Nephron (organoid): Measurements from ENCODE around the gene ACVR2B.
A peak's percentile ranks its signal among the peaks of the same experiment; 100 is the strongest.

Experiments used
- H3K27ac Mint-ChIP-seq, 3 experiments: 2 replicates each; pipeline ENCODE4 v1.8.0; 2020; ENCODE audit warnings: mixed read lengths in 3 of 3, mild to moderate bottlenecking in 2 of 3, moderate library complexity in 1 of 3
- H3K27me3 Mint-ChIP-seq: 2 replicates; pipeline ENCODE4 v1.8.0; 2021; ENCODE audit warnings: low read depth, mild to moderate bottlenecking, moderate library complexity, mixed read lengths
- H3K36me3 Mint-ChIP-seq: 2 replicates; pipeline ENCODE4 v1.8.0; 2020; ENCODE audit warnings: low read depth, mixed read lengths
- H3K4me1 Mint-ChIP-seq: 2 replicates; pipeline ENCODE4 v1.8.0; 2020; ENCODE audit warnings: mixed read lengths
- H3K4me3 Mint-ChIP-seq, 3 experiments: 2 replicates each; pipeline ENCODE4 v1.8.0; 2020; ENCODE audit warnings: mild to moderate bottlenecking in 3 of 3, mixed read lengths in 3 of 3, moderate library complexity in 2 of 3
- H3K9me3 Mint-ChIP-seq: 2 replicates; pipeline ENCODE4 v1.8.0; 2020; ENCODE audit warnings: mixed read lengths
- TF ChIP-seq, protein P1 (sequence below), 3 experiments: fragments of 200-600 bp; sonication (generic); IDR thresholded peaks; one replicate each; pipeline ENCODE4 v1.5.0; 2021; ENCODE audit warnings: antibody characterized with exemption in 3 of 3; ENCODE audit not compliant: unreplicated experiment in 3 of 3

Gene ACVR2B

GRCh38 chr3:38477057-38477820, 23.5 kb downstream of the ACVR2B start:
- Mint-ChIP-seq H3K27me3 (peaks cover 3% of the 10 kb centered on the region), H3K9me3 (no peaks in the 10 kb centered on the region), H3K36me3 (peaks cover 19% of the 10 kb centered on the region), H3K4me3 (no peak overlapping the region), H3K27ac (no peak overlapping the region), H3K4me1 (peaks cover 33% of the 10 kb centered on the region)
- TF ChIP-seq, protein P1, sequence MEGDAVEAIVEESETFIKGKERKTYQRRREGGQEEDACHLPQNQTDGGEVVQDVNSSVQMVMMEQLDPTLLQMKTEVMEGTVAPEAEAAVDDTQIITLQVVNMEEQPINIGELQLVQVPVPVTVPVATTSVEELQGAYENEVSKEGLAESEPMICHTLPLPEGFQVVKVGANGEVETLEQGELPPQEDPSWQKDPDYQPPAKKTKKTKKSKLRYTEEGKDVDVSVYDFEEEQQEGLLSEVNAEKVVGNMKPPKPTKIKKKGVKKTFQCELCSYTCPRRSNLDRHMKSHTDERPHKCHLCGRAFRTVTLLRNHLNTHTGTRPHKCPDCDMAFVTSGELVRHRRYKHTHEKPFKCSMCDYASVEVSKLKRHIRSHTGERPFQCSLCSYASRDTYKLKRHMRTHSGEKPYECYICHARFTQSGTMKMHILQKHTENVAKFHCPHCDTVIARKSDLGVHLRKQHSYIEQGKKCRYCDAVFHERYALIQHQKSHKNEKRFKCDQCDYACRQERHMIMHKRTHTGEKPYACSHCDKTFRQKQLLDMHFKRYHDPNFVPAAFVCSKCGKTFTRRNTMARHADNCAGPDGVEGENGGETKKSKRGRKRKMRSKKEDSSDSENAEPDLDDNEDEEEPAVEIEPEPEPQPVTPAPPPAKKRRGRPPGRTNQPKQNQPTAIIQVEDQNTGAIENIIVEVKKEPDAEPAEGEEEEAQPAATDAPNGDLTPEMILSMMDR (IDR thresholded peaks at IDR 0.05; ENCODE audit: unreplicated experiment in 3 of 3) = no peak

DNA sequence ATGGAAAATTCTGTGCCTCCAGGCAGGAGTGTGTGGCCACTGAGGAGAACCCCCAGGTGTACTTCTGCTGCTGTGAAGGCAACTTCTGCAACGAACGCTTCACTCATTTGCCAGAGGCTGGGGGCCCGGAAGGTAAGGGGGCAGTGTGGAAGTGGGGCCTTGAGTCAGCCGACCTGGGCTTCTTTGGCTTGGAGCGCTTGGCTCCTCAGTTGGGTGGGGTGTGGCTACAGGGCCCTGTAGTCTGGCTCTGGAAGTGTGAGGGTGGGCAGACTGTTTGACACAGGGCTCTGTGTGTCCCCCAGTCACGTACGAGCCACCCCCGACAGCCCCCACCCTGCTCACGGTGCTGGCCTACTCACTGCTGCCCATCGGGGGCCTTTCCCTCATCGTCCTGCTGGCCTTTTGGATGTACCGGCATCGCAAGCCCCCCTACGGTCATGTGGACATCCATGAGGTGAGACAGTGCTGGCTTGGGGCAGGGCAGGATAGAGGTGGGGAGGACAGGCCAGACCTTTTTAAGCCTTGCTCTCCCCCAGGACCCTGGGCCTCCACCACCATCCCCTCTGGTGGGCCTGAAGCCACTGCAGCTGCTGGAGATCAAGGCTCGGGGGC, 24.3 kb downstream of the ACVR2B start:
- Mint-ChIP-seq H3K27me3 (peaks cover 3% of the 10 kb centered on the region), H3K36me3 (peaks cover 26% of the 10 kb centered on the region), H3K4me3 (no peak overlapping the region), H3K27ac (no peak overlapping the region), H3K9me3 (no peaks in the 10 kb centered on the region), H3K4me1 (peaks cover 26% of the 10 kb centered on the region)
- TF ChIP-seq, protein P1 (IDR thresholded peaks at IDR 0.05; ENCODE audit: unreplicated experiment in 3 of 3) = no peak

GRCh38 chr3:38478901-38479300, 25.2 kb downstream of the ACVR2B start:
- TF ChIP-seq, protein P1 (IDR thresholded peaks at IDR 0.05; ENCODE audit: unreplicated experiment in 3 of 3) = no peak
- Mint-ChIP-seq H3K27ac (no peak overlapping the region), H3K4me1 (peaks cover 18% of the 10 kb centered on the region), H3K4me3 (no peak overlapping the region), H3K27me3 (peaks cover 3% of the 10 kb centered on the region), H3K9me3 (no peaks in the 10 kb centered on the region), H3K36me3 (peaks cover 34% of the 10 kb centered on the region)

- Mint-ChIP-seq H3K27me3 (peaks cover 3% of the 10 kb centered on the region), H3K27ac (peak overlapping the region in 1 of 3 experiments; percentile 30), H3K36me3 (peaks cover 37% of the 10 kb centered on the region), H3K4me1 (peaks cover 13% of the 10 kb centered on the region), H3K4me3 (no peak overlapping the region), H3K9me3 (no peaks in the 10 kb centered on the region)
- TF ChIP-seq, protein P1 (IDR thresholded peaks at IDR 0.05; ENCODE audit: unreplicated experiment in 3 of 3) = peak; percentile 76 to 86 (median 81)
These were observed 25.9 kb downstream of the ACVR2B start for GRCh38 chr3:38479431-38480092.

DNA sequence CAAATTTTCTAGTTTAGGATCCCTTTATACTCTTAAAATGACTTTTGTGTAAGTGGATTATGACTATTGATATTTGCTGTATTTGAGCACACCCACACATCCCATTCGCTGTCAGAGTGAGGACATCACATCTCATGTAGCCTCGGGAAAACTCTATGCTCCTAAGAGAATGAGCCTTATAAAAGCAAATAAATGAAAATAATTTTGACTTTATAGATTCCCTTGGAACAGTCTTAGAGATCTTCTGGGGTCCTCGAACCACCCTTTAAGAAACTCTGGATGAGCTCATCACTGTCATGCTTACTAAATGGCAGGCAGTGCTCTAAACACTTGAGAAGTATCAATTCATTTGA, 26.4 kb downstream of the ACVR2B start:
- peaks cover 11% of the 10 kb centered on the region for H3K4me1 Mint-ChIP-seq
- H3K9me3 Mint-ChIP-seq = no peaks in the 10 kb centered on the region
- no peak overlapping the region for H3K4me3 Mint-ChIP-seq
- peaks cover 41% of the 10 kb centered on the region for H3K36me3 Mint-ChIP-seq
- TF ChIP-seq, protein P1 (IDR thresholded peaks at IDR 0.05; ENCODE audit: unreplicated experiment in 3 of 3) = peak in 1 of 3 experiments; percentile 8
- peaks cover 3% of the 10 kb centered on the region for H3K27me3 Mint-ChIP-seq
- no peak overlapping the region for H3K27ac Mint-ChIP-seq
